GM19324 (cell line): ENCODE measurements around the gene PAPLN.

Experiments used
- ATAC-seq: cut with Tn5 transposase; IDR thresholded peaks from one replicate; pipeline ENCODE4 v1.9.1; 2021; ENCODE audit warnings: mild to moderate bottlenecking, moderate library complexity; ENCODE audit not compliant: unreplicated experiment, low FRiP score

The PAPLN gene

GRCh38 chr14:73243341-73243740, 6.0 kb downstream of the PAPLN start:
- ATAC-seq, result no peak

GRCh38 chr14:73243748-73244147, 6.4 kb downstream of the PAPLN start:
- no peak for ATAC-seq

- no peak for ATAC-seq
Observed at GRCh38 chr14:73244541-73245290, 7.4 kb downstream of the PAPLN start.

- peak; percentile 69 for ATAC-seq
Observed at GRCh38 chr14:73245480-73246325, 8.4 kb downstream of the PAPLN start.

- no peak for ATAC-seq
Observed at GRCh38 chr14:73246387-73247150, 9.3 kb downstream of the PAPLN start.

- no peak for ATAC-seq
Observed at GRCh38 chr14:73248108-73248868, 11.0 kb downstream of the PAPLN start.

GRCh38 chr14:73249108-73249507, 11.8 kb downstream of the PAPLN start:
- no peak for ATAC-seq

- ATAC-seq, result no peak
Observed at GRCh38 chr14:73249564-73250316, 12.4 kb downstream of the PAPLN start.

- ATAC-seq, result no peak
Observed at GRCh38 chr14:73250317-73250713, 13.0 kb downstream of the PAPLN start.

GRCh38 chr14:73250781-73251500, 13.6 kb downstream of the PAPLN start:
- no peak for ATAC-seq

GRCh38 chr14:73251516-73252215, 14.4 kb downstream of the PAPLN start:
- no peak for ATAC-seq

- ATAC-seq, result no peak
Observed at GRCh38 chr14:73252491-73253322, 15.4 kb downstream of the PAPLN start.

- ATAC-seq, result no peak
Observed at GRCh38 chr14:73253323-73253610, 16.0 kb downstream of the PAPLN start.

- no peak for ATAC-seq
Observed at GRCh38 chr14:73253721-73254120, 16.4 kb downstream of the PAPLN start.

GRCh38 chr14:73254247-73255004, 17.1 kb downstream of the PAPLN start:
- ATAC-seq, result no peak

- ATAC-seq, result no peak
Observed at GRCh38 chr14:73255005-73255400, 17.7 kb downstream of the PAPLN start.

- no peak for ATAC-seq
Observed at GRCh38 chr14:73255693-73256225, 18.5 kb downstream of the PAPLN start.
